T47D (cell line): ENCODE results near the gene GTF2IRD1.

Experiments used
- DNase-seq, 2 experiments: peaks; one replicate each; pipeline versions ENCODE4 v3.0.0 to v3.0.0-alpha.2; 2011 to 2012; ENCODE audit warnings: low read depth in 1 of 2, low spot score in 1 of 2
- JUND ChIP-seq: IDR thresholded peaks from 2 replicates; pipeline ENCODE4 v1.6.1; 2012; ENCODE audit warnings: low read depth
- in situ Hi-C: cut with HindIII; loops from 2 replicates; pipeline ENCODE4 v1.10.0; 2016; ENCODE audit warnings: low sequenced_read_pairs, low pct_unique_long_range_greater_than_20kb

The GTF2IRD1 gene

DNA sequence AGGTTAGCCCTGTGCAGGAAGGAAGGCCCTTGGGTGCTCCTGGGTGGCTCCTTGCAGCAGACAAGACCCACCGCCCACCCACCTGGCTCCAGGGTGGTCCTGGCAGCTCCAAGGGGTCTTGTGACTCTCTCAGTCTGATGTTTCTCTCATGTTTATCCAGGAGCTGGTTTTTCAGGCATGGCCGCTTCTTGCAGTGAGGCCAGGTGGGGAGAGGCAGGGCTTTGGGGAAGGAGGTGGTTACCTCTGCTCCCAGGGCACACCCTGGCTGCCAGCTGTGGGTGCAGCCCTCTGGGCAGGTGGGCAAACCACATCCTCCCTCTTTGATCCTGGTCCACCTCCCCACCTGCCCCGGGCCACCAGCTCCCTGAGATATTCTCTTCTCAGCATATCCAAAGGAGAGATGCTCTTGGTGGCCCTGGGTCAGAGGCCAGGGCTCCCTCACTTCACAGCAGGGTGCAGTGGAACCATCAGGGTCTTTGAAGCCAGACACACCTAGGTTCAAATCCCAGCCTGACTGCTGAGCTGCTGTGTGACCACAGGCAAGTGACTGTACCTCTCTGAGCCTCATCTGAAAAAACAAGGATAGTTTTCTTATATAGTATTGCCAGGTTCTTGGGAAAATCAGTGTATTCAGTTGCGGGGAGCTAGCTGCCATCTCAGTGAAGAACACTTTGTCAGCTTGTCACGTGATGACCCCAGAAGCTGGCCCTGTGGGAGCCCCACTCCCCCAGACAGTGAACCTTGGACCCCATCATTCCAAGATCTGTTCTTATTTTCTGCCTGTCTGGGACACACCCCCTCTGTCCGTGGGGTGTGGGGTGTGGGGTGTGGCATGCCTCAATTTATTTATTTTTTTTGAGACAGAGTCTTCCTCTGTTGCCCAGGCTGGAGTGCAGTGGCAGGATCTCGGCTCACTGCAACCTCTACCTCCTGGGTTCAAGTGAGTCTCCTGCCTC lies 11.5 kb downstream of the GTF2IRD1 start:
- peak in 1 of 2 experiments; percentile 92 for DNase-seq
- TF ChIP-seq JUND, result no peak
- in situ Hi-C loops, result no loop called here

DNA sequence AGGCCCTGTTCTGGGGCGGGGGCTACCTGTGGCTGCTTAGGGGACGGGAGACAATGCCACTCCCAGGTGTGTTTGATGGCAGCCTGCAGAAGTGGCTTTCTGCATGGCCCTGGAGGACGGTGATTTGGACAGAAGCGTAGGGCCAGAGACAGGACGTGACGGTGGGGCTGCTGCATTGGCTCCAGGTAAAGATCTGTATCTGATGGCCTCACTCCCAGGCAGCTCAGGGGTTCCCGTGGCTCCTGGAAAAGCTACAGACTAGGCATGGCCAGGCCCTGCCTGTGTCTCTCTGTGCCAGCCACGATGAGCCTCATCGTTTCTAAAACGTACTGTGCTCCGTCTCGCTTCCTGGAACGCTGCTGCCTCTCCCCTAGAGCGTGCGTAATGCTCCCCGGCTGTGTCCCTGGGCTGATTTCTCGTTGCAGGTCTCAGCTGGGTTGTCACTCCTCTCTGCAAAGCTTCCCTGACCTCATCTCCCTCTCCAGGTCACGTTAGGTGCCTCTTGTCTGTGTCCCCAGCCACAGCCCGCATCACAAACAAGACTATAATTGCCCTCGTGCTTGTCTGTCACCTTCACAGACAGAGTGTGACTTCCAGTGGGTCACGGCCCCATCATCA lies 12.6 kb downstream of the GTF2IRD1 start:
- DNase-seq, result no peak
- in situ Hi-C loops, result no loop called here
- no peak for TF ChIP-seq JUND

DNA sequence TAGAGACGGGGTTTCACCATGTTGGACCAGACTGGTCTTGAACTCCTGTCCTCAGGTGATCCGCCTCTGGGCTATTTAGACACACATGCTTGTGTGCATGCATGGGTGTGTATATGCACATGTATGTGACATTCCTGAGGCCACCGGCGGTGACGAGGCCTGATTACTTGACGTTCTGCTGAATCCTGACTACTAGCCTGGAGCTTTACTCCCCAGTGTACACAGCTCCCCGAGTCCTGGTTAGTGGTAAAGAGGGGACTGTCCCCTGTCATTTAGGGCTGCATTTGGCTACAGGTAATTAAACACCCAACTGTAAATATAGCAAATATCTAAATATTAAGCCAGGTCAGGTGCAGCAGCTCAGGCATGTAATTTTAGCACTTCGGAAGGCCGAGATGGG lies 14.2 kb downstream of the GTF2IRD1 start:
- in situ Hi-C loops, result no loop called here
- DNase-seq, result no peak
- no peak for TF ChIP-seq JUND

DNA sequence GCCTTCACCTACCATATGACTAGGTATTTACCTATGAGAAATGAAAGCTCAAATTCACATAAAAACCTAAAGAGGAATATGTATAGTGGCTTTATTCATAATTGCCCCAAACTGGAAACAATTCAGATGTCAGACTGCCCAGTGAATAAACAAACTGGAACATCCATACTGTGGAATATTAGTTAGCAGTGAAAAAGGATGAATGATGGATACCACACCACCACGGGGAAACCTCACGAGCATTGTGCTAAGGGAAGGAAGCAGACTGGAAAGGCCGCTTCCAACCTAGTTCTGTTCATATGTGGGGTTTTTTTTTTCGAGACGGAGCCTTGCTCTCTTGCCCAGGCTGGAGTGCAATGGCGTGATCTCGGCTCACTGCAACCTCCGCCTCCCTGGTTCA lies 16.8 kb downstream of the GTF2IRD1 start:
- no peak for DNase-seq
- no peak for TF ChIP-seq JUND
- in situ Hi-C loops, result no loop called here

DNA sequence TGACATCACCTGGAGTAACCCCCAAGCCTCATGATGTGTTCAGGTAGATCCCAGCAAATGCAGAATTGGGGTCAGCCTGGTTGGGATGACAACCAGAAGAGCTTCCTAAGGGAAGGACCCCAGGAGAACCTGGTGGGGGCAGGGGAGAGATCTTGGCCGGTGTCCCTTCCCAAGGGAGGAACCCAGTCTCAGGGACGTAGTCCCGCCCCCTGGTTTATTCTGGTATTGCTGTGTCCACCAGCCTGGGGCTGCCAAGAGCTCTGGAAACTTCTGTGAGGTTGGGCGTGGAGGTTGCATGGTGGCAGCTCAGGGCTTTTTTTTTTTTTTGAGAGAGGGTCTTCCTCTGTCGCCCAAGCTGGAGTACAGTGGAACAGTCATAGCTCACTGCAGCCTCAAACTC lies 19.4 kb downstream of the GTF2IRD1 start:
- no peak for TF ChIP-seq JUND
- in situ Hi-C loops, result no loop called here
- DNase-seq, result no peak

DNA sequence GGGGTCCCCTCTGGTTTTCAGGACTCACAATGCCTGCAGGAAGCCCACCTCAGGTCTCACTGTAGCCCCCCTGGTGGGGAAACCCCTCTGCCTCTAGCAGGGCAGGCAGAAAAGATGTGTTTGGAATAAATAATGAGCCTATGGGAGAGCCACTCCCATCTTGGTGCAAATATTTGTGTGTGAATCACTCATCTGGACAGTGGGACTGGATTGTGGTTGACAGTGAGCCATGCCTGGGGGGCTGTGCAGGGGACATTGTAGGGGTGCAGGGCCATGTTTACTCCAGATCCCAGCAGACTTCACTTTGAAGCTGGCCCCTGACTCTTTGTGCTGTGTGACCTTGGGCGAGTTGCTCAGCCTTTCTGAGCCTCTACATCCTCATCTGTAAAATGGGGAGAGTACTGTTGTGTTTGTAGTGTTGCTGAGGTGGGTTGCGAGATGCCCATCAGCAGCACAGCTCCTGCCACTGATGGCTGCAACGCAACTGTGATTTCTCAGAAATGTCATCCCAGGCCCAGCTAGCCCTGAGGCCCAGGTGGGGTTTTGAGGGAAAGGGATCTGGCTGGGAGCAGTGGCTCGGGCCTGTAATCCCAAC lies 20.7 kb downstream of the GTF2IRD1 start:
- in situ Hi-C loops, result no loop called here
- DNase-seq, result no peak
- TF ChIP-seq JUND, result no peak

DNA sequence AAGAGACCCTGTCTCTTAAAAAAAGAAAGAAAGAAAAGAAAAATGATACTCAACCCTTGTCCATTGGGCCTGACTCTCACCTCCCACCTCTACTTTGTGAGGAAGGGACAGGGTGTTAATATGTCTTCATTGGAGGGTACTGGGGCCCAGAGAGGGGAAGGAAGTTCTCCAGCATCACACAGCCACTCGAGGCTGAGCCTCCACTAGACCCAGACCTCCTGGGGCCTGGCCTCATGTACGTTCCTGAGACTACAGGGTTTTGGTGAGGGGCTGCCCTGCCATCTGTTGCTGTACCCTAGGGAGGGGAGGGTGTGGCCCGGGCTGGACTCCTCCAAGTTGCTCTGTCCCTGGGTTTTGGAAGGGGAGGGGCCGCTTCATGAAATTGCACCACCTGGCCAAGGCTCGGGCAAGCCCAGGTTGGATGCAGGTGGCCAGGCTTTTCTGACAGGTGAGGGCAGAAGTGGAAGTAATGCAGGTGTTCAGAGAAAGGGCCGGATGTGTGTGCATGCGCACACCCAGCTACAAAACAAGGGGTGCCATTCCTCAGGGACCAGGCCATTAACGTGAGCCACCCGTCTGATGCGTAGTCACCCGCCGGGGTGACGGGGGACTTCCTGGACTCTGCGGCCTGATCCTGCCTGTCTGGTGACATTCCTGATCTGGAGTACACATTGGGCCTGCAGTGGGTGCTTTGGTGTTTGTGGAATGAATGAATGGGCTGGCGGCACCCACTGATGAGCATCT lies 21.7 kb downstream of the GTF2IRD1 start:
- in situ Hi-C loops, result no loop called here
- no peak for TF ChIP-seq JUND
- peak; percentile 89 to 95 for DNase-seq

DNA sequence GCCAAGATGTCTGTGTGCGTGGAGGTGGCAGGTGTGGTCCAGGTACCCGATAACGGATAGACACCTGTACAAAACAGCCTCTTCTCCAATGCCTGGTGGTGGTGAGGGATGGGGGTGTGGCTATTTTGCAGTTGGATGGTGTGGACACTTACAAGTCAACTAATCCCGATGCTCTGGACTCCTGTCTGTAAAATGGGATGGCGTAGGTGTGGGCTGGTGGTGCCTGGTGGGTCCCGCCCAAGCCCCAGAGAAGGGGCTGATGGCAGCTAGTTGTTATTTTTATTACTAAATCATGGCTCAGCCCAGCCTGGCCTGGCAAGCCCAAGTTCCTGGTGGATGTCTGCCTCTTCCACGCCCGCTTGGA lies 22.3 kb downstream of the GTF2IRD1 start:
- DNase-seq, result no peak
- no peak for TF ChIP-seq JUND
- in situ Hi-C loops, result no loop called here

DNA sequence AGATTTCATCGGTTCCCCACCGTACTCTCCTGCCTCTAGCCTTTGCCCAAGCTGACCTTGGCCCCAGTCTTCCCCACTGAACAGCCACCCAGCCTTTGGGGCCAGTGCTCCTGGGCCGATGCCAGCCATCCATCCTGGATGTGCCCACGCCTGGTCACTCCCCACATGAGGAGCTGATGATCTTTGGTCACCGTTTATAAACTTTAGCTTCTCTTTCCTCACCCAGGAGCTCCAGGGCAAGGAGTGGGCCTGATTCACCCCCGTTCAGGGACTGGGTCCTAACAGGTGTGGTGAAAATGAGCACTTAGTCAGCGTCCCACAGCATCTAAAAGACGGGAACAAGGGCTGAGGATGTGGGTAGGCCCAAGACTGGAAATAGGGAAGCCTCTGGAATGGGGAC lies 22.9 kb downstream of the GTF2IRD1 start:
- in situ Hi-C loops, result no loop called here
- no peak for TF ChIP-seq JUND
- no peak for DNase-seq

DNA sequence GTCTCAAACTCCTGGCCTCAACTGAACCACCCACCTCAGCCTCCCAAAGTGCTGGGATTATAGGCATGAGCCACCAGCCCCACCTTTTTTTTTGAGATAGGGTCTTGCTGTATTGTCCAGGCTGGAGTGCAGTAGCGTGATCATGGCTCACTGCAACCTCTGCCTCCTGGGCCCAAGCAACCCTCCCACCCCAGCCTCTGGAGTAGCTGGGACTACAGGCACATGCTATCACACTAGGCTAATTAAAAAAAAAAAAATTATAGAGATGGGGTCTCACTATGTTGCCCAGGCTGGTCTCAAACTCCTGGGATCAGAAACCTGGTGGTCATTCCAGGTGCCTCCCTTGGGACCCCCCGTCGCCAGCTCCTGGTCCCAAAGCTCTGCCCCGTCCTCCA lies 25.0 kb downstream of the GTF2IRD1 start:
- in situ Hi-C loops, result no loop called here
- no peak for DNase-seq
- no peak for TF ChIP-seq JUND

DNA sequence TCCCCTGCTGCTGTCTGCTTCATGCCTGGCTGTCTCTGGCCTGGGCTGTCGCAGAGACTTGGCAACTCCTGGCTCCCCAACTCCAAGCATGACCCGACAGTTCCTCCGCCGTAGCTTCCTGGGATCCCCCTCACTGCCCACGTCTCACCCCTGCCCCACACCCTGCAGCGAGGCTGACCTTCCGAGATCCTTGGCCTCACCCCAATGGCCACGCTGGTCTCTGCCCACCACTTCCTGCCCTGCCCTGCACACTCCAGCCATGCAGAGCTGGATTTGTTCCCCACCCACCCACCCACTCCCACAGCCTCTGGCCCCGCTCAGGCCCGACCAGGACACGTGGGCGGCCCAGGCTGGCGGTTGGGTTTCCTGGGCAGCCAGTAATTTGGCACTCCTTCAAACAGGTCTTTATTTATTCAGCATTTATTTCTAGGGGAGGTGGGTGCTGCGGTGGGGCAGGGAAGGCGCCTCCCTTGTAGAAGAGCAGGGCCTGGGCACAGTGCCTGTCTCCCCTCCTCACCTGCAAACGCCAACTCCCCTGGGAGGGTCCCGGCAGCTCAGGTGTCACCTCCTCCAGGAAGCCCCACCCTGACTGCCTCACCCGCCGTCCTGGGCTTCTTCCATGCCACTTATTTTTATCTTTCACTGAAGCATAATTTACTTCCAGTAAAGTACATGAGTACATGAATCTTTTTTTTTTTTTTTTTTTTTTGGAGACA lies 25.5 kb downstream of the GTF2IRD1 start:
- no peak for DNase-seq
- TF ChIP-seq JUND, result no peak
- in situ Hi-C loops, result no loop called here
